GM11168 (cell line): ENCODE data around the gene KCNMA1.
"Not testable (repeated sequence)": the region's sequence is repeated elsewhere in the genome, so short reads cannot be mapped to it uniquely, and the experiment has no call there.

Source experiments
- in situ Hi-C: fragments of 300-500 bp; cut with MboI; formaldehyde crosslinking; loops from one replicate; pipeline ENCODE4 v1.12.0; 2022; ENCODE audit warnings: low sequenced_read_pairs; ENCODE audit not compliant: unreplicated experiment

KCNMA1 gene

DNA sequence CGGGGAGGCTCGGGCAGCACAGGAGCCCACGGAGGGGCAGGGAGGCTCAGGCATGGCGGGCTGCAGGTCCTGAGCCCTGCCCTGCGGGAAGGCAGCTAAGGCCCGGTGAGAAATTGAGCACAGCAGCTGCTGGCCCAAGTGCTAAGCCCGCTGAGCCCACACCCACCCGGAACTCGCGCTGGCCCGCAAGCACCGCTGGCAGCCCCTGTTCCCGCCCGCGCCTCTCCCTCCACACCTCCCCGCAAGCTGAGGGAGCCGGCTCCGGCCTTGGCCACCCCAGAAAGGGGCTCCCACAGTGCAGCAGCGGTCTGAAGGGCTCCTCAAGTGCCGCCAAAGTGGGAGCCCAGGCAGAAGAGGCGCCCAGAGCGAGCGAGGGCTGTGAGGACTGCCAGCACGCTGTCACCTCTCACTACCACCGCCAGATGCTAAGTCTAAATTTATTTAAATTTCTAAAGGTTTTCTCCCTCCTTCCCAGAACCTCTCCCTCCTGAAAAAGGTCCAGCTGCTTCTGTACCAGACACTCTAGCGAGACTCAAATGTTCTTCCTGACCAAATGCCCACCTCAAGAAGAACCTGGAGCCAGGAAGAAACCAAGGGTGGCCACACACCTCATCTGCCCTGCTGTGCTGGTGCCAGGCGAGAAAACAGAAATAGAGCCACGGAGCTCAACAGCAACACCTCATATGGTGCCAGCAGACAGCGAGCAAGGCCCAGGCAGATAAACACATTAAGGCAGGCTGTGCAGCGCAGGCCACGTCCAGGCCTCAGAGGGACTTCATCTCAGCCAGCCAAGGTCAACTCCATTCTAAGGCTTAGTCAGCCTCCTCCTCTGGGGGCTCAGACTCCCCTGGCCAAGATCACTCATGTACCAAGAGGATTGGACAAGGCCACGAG is 47.0 kb downstream of the KCNMA1 start:
- in situ Hi-C loops = no loop called here

DNA sequence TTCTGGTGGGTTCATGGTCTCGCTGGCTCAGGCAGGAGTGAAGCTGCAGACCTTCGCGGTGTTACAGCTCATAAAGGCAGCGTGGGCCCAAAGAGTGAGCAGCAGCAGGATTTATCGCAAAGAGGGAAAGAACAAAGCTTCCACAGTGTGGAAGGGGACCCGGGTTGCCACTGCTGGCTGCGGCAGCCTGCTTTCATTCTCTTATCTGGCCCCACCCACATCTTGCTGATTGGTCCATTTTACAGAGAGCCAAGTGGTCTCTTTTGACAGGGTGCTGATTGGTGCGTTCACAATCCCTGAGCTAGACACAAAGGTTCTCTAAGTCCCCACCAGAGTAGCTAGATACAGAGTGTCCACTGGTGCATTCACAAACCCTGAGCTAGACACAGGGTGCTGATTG is 47.9 kb downstream of the KCNMA1 start:
- in situ Hi-C loops = not testable (repeated sequence)

DNA sequence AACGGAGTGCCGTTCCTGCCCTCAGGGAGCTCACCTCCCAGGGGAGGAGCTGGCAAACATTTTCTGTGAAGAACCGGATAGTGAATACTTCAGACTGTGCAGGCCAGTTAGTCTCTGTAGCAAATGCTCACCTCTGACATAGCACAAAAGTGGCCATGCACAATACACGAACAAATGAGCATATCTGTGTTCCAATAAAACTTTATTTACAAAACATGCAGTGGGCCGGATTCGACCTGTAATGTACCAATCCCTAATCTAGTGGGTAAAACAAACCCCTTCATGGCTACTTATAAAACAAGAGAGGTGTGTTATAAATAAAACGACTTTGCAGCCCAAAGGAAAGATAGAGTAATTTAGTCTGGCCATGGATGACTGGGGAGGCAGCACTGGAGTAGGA is 48.7 kb downstream of the KCNMA1 start:
- in situ Hi-C loops = no loop called here

DNA sequence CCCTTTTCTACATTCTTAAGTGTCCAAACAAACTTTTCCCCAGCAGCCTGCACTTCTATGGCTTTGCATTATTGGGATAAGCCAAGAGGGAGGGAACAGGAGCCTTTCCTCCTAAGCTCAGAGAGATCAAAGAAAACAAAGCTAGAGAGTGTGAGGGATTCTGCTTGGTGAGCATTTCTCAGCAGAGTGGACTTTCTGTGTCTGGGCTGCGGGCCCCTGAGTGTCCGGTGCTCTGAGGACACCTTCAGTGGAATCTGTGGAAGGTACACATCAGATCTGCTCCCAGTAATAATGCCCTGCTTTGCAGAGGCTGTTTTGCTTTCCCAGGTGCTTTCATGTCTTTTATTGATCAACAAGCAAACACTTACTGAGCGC is 50.2 kb downstream of the KCNMA1 start:
- in situ Hi-C loops = no loop called here

DNA sequence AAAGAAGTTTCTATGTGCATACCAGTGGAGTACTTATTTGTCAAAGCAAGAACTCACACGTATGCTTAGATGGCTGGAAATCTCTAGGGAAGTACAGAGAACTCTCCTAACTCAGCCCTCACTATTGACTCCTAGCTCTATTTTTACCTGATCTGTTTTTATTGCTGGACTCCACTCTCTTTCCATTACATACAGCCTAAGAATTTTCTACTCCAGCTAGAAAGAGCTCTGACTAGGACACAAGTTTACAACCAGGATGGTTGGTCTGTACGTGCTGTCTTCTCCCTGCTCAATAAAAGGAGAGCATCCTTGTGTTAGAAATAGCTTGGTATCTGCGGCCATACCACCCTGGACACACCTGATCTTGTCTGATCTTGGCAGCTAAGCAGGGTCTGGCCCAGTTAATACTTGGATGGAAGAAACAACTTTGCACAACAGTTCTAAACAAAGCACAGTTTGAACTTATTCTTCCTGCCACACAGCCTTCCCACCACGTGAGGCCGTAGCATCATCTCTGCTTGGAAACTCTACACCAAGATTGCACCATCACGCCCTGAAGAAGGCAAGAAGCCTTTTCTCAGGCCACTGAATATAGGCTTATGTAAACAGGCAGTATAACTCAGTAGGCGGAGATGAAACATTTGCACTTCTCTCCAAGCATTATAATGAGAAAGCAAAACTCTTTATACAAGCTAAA is 50.7 kb downstream of the KCNMA1 start:
- in situ Hi-C loops = no loop called here

DNA sequence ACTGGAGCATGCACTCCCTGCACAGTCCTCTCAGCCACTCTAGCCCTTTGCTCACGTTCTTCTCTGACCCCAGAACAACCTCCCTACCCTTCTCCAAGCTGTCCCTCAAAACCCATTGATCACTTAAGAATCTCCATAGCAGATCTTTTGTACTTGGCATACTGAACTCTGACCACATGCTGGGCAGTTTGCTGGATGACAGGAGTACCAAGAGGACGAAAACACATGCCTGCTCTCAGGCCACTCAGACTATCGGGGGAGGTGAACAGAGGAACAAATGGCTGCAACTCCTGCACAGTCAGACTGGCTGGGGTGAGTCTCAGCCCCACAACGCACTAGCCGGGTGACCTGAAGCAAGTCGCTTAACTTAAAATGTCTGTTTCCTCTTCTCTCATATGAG is 52.7 kb downstream of the KCNMA1 start:
- in situ Hi-C loops = no loop called here

DNA sequence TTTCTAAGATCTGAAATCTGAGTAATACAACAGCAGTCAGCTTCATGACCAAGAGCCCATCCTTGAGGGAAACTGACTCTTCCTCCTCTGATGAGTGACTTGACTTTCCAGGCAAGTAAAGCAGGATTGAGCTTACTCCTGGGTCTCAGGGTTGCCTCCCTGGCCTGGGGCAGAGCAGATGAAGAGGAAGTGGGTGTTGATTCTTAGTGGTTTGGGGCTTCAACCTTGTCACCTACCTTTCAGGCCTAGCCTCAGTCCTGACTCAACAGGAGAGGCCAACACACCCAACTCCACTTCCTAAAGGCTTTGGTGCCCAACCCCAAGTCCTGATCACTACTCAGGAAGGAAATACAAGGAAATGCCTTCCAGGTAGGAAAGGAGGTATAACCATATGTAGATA is 54.1 kb downstream of the KCNMA1 start:
- in situ Hi-C loops = no loop called here

DNA sequence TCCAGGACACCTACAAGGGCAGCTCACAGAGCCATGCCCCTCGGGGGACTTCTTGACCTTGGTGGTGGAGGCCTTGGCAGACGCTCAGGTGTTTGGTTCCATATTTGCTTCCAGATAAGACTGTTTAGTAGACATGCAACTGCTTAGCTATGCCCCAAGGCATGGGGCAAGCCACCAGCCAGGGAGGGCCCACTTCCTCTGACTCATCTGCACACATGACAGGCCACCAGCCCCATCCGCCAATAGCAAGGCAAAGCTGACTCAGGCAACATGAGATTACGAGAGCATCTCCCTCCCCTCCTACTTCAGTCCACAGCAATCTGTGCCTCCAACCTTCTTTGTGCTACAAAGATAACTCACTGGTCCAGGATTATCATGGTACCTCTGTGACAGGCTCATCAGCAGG is 54.9 kb downstream of the KCNMA1 start:
- in situ Hi-C loops = no loop called here

DNA sequence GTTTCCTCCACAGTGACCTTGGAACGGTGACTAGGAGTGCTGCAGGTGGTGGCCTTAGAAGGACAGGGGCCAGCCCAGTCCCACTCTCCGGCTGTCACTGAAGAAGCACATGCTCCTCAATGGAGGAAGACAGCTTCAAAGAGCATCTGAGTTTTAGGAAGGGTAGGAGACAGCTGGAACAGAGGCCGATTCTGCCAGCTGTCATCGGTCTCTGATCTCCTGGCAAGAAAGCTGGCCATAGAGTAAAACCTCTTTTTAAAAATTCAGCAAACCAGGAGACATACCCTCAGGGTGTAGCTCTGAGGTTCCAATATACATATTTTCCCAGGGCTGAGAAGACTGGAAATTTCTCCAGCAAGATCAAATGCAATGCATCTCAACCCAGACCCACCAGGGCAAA is 55.9 kb downstream of the KCNMA1 start:
- in situ Hi-C loops = no loop called here

DNA sequence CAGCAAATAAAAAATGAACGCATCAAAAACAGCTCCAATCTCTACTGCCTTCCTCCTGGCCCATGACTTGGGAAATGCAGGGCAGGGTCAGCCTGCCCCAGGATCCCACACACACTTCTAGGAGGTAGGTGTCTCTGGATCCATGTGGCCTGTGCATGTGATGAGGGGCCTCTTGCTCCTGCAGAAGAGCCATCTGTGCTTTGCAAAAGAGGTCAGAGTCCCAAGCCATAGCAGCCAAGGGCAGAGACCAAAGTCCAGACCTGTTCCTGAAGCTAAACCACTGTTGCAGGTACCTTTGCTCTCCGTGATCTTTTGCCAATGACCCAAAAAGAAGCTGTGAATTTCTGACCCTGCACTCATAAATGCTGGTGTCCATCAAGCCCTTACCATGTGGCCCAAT is 57.1 kb downstream of the KCNMA1 start:
- in situ Hi-C loops = no loop called here

DNA sequence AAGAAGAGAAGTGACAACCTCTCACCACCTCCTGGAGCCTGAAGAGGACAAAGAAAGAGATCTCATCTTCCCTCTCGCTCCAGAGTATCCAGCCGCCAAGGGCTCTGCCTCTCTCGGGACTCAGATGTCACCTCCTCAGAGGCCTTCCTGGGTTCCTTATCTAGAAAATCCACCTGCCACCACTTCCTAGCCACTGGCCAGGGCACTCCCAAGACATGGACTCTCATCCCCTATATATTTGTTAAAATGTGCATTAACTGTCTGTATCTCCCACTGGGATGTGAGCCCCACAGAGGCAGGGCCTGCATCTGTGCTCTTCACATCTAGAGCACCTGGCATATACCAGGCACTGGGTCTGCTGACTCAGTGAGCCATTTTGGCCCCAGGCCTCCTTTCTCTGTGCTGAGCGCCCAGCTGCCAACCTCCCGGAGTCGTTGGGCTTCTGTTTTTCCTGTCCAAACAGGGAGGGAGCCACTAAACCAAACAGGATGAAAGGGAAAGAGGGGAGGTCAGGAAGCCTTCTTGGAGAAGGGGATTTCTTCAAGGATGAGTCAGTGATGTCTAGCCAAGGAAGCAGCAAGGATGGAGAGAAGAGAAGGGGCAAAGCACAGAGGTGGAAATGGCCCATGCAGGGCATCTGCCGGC is 58.9 kb downstream of the KCNMA1 start:
- in situ Hi-C loops = no loop called here

DNA sequence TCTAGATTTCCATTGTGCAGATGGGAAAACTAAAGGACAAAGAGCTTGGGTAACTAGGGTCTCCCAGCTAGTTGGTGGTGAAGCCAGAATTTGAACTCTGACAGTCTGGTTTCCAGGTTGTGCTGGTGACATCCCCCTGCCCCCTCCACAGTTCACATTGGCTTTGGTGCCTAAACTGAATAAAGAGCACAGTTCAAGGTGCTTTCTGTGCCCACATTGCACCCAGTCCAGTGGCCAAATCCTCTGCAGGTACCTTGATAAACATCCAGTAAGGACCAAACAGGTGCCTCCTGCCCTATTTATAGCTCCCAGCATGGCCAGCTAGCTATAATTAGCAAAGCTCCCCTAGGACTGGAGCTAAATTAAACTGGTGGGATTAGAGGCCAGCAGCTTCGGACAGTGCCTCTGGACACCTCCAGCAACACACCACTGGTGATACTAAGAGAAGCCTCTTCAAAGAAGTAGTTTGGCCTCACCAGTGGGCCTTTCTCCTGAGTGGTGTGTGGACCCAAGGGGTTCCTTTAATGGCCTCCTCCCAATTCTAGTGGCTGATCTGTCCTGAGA is 59.9 kb downstream of the KCNMA1 start:
- in situ Hi-C loops = no loop called here

DNA sequence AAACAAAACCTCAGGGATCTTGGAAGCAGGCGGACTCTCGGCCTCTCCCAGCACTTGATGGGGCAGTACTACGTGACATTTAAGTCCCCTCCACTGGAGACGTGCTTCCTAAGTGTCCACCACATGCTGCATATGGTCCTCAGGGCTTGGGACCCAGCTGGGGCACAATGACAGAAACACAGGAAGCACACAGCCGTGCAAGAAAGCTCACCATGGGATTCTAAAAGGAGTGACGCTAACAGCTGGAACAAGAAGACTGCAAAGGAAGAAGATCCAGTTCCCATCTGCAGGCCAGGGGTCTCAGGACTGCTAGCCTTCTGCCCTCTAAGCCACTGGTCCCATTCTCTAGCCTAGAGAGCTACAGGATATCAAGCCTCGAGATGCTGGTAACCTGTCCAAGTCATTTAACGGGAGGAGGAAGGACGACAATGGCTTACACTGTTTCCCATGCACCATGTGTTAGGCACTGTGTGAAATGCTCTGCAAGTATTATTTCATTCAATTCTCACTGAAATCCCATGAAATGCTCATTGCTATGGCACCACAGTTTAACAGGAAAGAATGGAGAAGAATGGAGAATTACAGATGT is 61.1 kb downstream of the KCNMA1 start:
- in situ Hi-C loops = no loop called here

DNA sequence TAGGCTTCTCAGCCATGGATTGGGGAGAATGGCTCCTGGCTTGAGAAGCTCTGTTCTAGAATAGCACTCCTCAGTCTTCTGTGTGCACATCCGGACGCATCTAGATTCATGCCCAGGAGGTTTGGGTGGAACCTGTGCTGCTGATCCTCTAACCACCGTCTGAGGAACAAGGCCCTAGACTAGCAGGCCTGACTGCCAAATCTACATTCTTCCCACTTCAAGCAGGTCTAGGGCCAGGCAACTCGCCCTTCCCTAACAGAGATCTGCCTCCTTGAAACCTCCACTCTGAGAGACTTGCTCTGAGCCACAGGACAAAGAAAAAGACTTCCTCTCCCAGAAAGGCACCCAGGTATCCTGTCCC is 61.6 kb downstream of the KCNMA1 start:
- in situ Hi-C loops = no loop called here

DNA sequence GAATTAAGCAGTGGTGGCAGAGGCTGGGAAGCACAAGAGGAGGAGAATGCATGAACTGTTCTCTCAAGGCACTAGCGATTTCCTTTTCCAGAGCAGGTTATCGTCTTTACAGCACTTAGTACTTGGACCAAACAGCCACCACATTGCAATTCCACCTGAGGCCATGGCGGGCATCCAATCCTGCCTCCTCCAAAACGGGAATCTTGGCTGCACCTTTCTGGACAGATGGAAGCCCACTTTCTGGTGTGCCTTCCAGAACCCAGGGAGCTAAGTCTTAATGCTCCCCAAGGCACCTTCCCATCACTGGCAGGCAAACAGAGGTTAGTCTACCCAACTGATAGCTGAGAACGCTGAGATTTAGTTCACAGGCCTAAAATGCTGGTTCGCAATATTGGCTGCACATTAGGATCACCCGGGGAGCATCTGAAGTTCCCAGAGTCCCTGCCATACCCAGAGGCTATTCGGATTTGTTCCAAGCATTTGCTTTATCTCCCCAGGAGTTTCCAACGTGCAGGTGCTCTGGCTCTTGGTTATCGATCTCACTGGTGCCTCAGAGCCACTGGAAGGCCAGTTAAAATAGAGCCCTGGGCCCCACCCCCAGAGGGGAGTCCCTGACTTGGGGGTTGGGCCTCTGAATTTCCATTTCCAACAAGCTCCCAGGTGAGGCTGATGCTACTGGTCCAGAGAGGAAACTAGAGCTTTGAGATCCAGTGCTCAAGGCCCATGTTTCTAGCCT is 62.2 kb downstream of the KCNMA1 start:
- in situ Hi-C loops = no loop called here

DNA sequence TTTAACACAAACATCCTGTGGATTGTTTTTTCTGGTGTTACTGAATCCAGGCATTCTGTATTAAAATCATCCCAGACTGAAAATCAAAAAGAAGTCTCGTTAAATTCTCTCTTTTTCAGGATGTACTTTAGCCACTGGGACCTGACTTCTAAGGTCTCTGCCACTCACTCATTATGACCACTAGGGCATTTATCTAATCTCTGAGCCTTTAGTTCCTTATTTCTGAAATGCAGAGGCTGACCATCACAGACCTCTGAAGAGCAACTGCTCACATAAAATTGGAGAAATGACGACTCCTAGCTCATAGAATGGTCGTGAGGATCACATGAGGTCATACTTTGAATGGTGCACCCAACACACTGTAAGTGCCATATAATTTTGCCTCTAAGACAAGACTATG is 63.2 kb downstream of the KCNMA1 start:
- in situ Hi-C loops = no loop called here

DNA sequence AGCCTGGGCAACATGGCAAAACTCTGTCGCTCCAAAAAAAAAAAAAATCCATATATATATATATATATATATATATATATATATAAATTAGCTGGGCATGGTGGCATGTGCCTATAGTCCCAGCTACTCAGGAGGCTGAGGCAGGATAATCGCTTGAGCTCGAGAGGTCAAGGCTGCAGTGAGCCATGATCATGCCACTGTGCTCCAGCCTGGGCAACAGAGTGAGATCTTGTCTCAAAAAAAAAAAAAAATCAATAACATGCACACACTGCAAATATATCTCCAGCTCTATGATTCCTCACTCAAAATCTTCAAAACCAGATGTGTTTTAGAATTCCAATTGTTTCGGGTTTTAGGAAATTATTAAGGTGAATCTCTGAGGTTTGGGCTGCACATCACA is 65.1 kb downstream of the KCNMA1 start:
- in situ Hi-C loops = not testable (repeated sequence)

DNA sequence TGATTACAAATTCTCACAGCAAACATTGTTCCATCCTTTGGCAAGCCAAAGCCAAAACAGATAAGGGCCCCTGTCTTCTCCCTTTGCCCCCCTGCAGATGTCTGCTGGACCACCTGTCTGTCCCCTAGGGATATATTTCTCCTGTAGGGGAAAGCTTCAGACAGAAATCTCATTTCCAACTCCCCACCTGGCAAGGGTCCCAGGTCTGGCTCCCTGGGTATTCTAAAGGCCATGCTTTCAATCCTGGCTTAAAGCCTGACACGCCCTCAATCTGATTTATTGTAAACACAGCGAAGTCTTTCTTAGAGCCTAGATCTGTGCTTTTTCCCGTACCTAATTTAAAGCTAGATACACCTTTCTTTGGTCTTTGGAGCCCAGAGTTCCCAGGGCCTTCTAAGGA is 66.1 kb downstream of the KCNMA1 start:
- in situ Hi-C loops = no loop called here

DNA sequence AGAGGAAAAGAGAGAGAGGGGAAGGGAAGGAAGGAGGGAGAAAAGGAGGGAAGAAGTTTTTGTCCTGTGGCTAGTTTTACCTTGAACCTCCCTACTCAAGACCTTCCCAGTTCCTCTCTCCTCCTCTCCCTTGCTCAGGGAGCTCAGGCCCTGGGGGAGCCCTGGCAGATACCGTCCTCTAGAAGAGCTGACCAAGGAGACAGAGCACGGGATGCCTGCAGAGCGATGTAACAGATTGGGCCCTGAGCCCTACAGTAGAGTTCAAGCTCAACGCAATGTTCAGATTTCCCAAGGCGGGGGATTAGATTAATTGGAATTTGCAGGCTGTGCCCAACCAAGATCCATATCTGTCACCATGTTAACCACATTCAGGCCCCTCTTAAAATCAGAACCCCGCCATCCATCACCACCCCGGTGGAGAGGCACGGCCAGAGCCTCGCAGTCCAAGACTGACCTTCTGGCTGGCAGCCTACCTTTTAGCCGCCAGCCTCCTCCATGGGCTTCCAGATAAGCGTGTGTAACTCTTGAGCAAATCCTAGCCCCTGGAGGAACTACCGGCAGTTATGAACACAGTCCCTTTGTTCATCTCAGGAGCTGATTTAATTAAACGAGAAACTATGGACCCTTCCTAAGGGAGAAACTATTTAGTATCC is 70.6 kb downstream of the KCNMA1 start:
- in situ Hi-C loops = no loop called here

DNA sequence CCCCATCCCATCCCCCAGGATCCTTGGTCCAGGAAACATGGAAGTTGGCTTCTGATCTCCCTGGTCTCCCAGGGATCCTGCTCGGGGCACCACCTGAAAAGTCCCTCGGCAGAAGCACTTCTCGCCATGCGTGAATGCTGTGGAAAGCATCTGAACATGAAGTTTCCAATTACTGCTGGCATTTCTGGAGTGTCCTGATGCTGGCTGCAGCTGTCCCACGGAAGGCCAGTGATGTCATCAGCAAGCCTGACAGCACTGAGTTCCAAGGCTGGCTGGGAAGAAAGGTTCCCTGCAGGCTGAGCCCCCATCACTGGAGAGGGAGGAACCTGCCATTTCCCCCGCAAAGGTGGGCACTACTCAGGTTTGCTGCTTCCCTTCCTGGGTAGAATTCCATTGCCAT is 71.4 kb downstream of the KCNMA1 start:
- in situ Hi-C loops = no loop called here
